ENCODE data around the gene SIL1.

DNA sequence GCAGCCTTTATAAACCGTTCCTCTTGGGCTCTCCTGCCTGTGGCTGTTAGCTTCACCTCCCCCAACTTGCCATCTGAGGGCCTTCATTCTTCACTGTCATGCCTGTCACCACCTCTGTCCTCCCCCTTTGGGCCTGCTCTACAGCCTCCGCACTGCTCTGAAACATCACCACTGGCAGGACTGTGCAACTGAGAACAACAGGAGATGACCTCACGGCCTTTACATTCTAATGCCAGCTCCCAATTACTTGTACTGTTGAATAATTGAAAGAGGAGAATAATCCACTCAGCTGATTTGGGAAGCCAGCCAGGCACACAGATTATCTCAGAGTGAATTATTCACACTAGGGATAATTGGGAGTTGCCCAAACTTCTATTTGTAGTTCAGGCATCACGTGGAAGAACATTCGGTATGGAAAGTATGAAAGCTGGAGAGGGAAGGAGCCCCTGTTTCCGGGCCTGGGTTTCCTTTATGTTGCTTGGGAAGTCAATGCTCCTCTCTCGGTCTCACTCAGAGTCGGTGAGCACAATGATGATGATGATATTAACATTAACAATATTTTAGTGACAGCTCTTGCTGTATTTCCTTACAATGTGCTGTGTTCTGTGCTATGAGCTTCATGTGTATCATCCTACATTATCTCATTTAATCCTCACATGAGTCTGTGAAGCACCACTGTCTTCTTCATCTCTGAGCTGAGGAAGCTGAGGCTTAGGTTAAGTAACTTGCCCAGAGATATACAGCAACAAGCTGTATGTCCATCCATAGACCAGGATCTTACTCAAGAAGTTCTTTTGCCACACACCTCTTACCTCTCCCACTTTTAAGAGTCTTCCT lies 223.7 kb downstream of the SIL1 start:
- TF ChIP-seq, protein P1, sequence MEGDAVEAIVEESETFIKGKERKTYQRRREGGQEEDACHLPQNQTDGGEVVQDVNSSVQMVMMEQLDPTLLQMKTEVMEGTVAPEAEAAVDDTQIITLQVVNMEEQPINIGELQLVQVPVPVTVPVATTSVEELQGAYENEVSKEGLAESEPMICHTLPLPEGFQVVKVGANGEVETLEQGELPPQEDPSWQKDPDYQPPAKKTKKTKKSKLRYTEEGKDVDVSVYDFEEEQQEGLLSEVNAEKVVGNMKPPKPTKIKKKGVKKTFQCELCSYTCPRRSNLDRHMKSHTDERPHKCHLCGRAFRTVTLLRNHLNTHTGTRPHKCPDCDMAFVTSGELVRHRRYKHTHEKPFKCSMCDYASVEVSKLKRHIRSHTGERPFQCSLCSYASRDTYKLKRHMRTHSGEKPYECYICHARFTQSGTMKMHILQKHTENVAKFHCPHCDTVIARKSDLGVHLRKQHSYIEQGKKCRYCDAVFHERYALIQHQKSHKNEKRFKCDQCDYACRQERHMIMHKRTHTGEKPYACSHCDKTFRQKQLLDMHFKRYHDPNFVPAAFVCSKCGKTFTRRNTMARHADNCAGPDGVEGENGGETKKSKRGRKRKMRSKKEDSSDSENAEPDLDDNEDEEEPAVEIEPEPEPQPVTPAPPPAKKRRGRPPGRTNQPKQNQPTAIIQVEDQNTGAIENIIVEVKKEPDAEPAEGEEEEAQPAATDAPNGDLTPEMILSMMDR (conservative IDR thresholded peaks at IDR 0.05 in 1 of 2, IDR thresholded peaks at IDR 0.05 in 1 of 2; ENCODE audit: low read depth in 1 of 2, low read length in 2 of 2) = no peak
- TF ChIP-seq EZH2 (IDR thresholded peaks at IDR 0.05; ENCODE audit: low read length, missing control alignments) = no peak

All from fibroblast of lung (primary cell).